Uterus (tissue), 2 donors: Measurements from ENCODE around the gene ZNF335.

Source experiments
- CTCF ChIP-seq, 4 experiments: fragments of 200-600 bp in 2 of 4; fragments of 450-650 bp in 2 of 4; sonication (generic) in 2 of 4; IDR thresholded peaks; one replicate each; pipeline ENCODE4 v1.5.1; 2016 to 2019; ENCODE audit warnings: antibody characterized with exemption in 4 of 4, mild to moderate bottlenecking in 2 of 4, moderate library complexity in 1 of 4
- POLR2A ChIP-seq, 2 donors: fragments of 450-650 bp; IDR thresholded peaks; one replicate each; pipeline ENCODE4 v1.6.1; 2016; ENCODE audit warnings: antibody characterized with exemption in 2 of 2, mild to moderate bottlenecking in 1 of 2, moderate library complexity in 1 of 2

GRCh38 chr20:45909336-45909808 is 62.6 kb downstream of the ZNF335 start:
- no peak for TF ChIP-seq CTCF (IDR thresholded peaks at IDR 0.05)
- no peak for TF ChIP-seq POLR2A (IDR thresholded peaks at IDR 0.05)
